ENCODE data around the gene FLOT1. TPM values are rescaled to one million over a fixed set of nuclear protein-coding genes. Genes with fewer than 3 reads are reported as not detected.

Gene FLOT1
- total and polyA plus RNA-seq, 2 of the 13 experiments (the other 11 are each of a cell fraction or from before 2014, with no cell fraction given), result 82.3 to 130 TPM

GRCh38 chr6:30730601-30731435 lies 11.7 kb downstream of the FLOT1 start:
- no peak overlapping the region for H3K27ac ChIP-seq (ENCODE audit: extremely low read length, insufficient read depth, low read length)
- FAIRE-seq (peak; percentile 56), DNase-seq (ENCODE audit: low spot score) (peak; percentile 67), ATAC-seq (peak; percentile 76)
- 80% methylated on average over 30 of the region's 30 CpGs for WGBS (ENCODE audit: low lambda C conversion rate)
- POLR2A ChIA-PET, result interaction anchor here (0.8 to 2.4 kb wide), 16 partner anchors 9 to 249 kb away, joined by 3 to 20 read pairs (median 5); partner anchors contain the start of genes DHX16, FLOT1, IER3 and TUBB
- no peak overlapping the region for H2AFZ ChIP-seq (ENCODE audit: low read length)
- in situ Hi-C loops (cut with HindIII; ENCODE audit: extremely low pct_ligation_motif_present, low pct_unique_long_range_greater_than_20kb) (no loop called here), intact Hi-C loops (cut with micrococcal nuclease; ENCODE audit: unreplicated experiment) (no loop called here)
- no peak overlapping the region for H3K4me2 ChIP-seq (ENCODE audit: low read depth, low read length)
- peaks cover 1% of the 10 kb centered on the region; the same call in 1 of the 2 replicates for H4K20me1 ChIP-seq (ENCODE audit: insufficient read depth, low read length)
- H3K4me1 ChIP-seq (ENCODE audit: insufficient read depth, low read length), result peaks cover 28% of the 10 kb centered on the region; the same call in 1 of the 2 replicates
- H3K9ac ChIP-seq (ENCODE audit: insufficient read depth, low read depth, low read length), result no peak overlapping the region
- no peaks in the 10 kb centered on the region for H3K27me3 ChIP-seq (ENCODE audit: control insufficient read depth in 1 of 2, insufficient read depth in 2 of 2, low read length in 2 of 2)
- CTCF ChIA-PET (ENCODE audit: low intra/inter-chr PET ratio, low total read pairs), result interaction anchor here (0.6 to 2.0 kb wide), 7 partner anchors 9 to 98 kb away, joined by 3 to 5 read pairs (median 4); no protein-coding TSS in a partner anchor
- BruUV-seq (replicated peaks), result no TSS peak
- no peak overlapping the region for H3K4me3 ChIP-seq (replicated peaks in 1 of 3; ENCODE audit: insufficient read depth in 1 of 3, low read depth in 2 of 3, low read length in 3 of 3)
- no peaks in the 10 kb centered on the region for H3K9me3 ChIP-seq (ENCODE audit: low read length)
- no peaks in the 10 kb centered on the region for H3K79me2 ChIP-seq (ENCODE audit: insufficient read depth, low read length)
- peaks cover 14 to 49% of the 10 kb centered on the region in 2 experiments for H3K36me3 ChIP-seq (replicated peaks in 1 of 2; ENCODE audit: control insufficient read depth in 1 of 2, insufficient read depth in 2 of 2, low read length in 2 of 2)
- TF ChIP-seq ZFAT (CRISPR knock-in tag; conservative IDR thresholded peaks at IDR 0.05) (no peak), NR2F2 (IDR thresholded peaks at IDR 0.05; ENCODE audit: borderline replicate concordance, low read depth) (no peak; the same call in 1 of the 2 replicates), NCOA5 (CRISPR knock-in tag; IDR thresholded peaks at IDR 0.05) (no peak), ZNF281 (CRISPR knock-in tag; IDR thresholded peaks at IDR 0.05; ENCODE audit: borderline replicate concordance) (peak; percentile 27; the same call in 1 of the 2 replicates), ESRRA (CRISPR knock-in tag; IDR thresholded peaks at IDR 0.05; ENCODE audit: low read depth) (no peak), ZNF234 (CRISPR knock-in tag; conservative IDR thresholded peaks at IDR 0.05) (no peak), PLRG1 (conservative IDR thresholded peaks at IDR 0.05) (no peak), HCFC1 (IDR thresholded peaks at IDR 0.05; ENCODE audit: low read depth, low read length) (no peak), ZXDC (CRISPR knock-in tag; IDR thresholded peaks at IDR 0.05) (no peak), MYNN (CRISPR knock-in tag; IDR thresholded peaks at IDR 0.05; ENCODE audit: low read depth) (no peak), HBP1 (CRISPR knock-in tag; IDR thresholded peaks at IDR 0.05; ENCODE audit: low read depth) (no peak), SP1 (IDR thresholded peaks at IDR 0.05) (no peak), SP1 (CRISPR knock-in tag; IDR thresholded peaks at IDR 0.05) (no peak), ATAD3A (CRISPR knock-in tag; IDR thresholded peaks at IDR 0.05) (no peak), ZBTB20 (CRISPR knock-in tag; IDR thresholded peaks at IDR 0.05; ENCODE audit: borderline replicate concordance, low read depth) (no peak), ZFY (CRISPR knock-in tag; IDR thresholded peaks at IDR 0.05) (no peak)
- TF ChIP-seq, protein P1, sequence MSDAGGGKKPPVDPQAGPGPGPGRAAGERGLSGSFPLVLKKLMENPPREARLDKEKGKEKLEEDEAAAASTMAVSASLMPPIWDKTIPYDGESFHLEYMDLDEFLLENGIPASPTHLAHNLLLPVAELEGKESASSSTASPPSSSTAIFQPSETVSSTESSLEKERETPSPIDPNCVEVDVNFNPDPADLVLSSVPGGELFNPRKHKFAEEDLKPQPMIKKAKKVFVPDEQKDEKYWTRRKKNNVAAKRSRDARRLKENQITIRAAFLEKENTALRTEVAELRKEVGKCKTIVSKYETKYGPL (CRISPR knock-in tag; IDR thresholded peaks at IDR 0.05), result no peak
